AG04449 (cell line): ENCODE results near the gene NPAS2.

Experiments used
- CTCF ChIA-PET: fragments of 350-600 bp; formaldehyde crosslinking; extraction: SDS; loops from one replicate; lab custom pipeline; 2021; ENCODE audit warnings: antibody characterized with exemption; lab: Yijun Ruan, JAX
- POLR2A ChIA-PET: fragments of 400-600, 350-600 bp; formaldehyde crosslinking; extraction: SDS; loops from one replicate; lab custom pipeline; 2020; ENCODE audit warnings: antibody characterized with exemption, inconsistent platforms; lab: Yijun Ruan, JAX
- DNase-seq: peaks from one replicate; pipeline ENCODE4 v3.0.0-alpha.2; 2010; ENCODE audit warnings: low read depth, low spot score
- H3K4me3 ChIP-seq: 2 replicates; pipeline ENCODE4 v1.5.1; 2011; ENCODE audit warnings: low read depth, mild to moderate bottlenecking, control low read depth, low read length
- CTCF ChIP-seq: IDR thresholded peaks from one replicate; pipeline ENCODE4 v1.5.1; 2011; ENCODE audit warnings: mild to moderate bottlenecking, moderate library complexity, low read length, control low read depth, inconsistent platforms; ENCODE audit not compliant: insufficient read depth; ENCODE audit errors: missing control alignments

The NPAS2 gene

GRCh38 chr2:100935372-100935752 lies 115.4 kb downstream of the NPAS2 start:
- no peak for TF ChIP-seq CTCF
- ChIA-PET POLR2A (interaction anchor here (0.8 to 1.1 kb wide), 4 partner anchors 13 to 193 kb away, joined by 3 to 4 read pairs (median 3); no protein-coding TSS in a partner anchor), CTCF (interaction anchor here (0.5 to 1.4 kb wide), 4 partner anchors 10 to 206 kb away, joined by 3 to 4 read pairs (median 4); no protein-coding TSS in a partner anchor)
- peak; percentile 73 for DNase-seq
- no peak overlapping the region for H3K4me3 ChIP-seq

DNA sequence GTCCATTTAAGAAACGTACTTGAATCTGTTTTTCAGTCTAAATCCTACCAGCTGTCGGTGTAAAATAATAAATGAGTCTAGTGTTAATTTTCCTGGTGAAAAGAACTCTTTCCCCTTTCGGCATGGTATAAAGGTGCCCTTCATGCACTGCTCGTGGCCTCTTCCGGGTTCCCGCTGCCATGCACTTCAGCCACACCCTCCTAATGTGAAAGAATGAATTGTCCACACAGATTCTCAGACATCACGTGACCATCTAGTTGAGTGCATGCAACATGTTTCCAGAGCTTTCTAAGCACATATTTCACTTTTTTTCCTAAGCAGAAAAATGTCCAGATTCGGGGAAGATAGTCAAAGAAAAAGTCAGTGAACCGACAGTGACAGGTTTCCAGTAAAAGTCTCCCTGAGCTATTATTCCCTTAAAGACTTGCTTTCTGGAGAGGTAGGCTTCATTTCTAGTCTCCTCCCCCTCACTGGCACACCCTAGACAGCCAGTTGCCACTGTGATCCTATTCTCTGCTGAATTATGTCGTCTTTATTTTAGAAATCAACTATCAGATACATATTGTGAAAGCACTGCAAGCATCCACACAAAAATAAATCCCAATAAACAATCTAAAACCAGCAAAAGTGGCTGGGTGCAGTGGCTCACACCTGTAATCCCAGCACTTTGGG lies 116.3 kb downstream of the NPAS2 start:
- CTCF ChIA-PET = interaction anchor here (1.2 to 1.4 kb wide), 2 partner anchors 11 to 24 kb away, joined by 4 read pairs; no protein-coding TSS in a partner anchor
- no peak for TF ChIP-seq CTCF
- POLR2A ChIA-PET = interaction anchor here (0.6 to 1.1 kb wide), 2 partner anchors 12 to 116 kb away, joined by 3 to 4 read pairs; no protein-coding TSS in a partner anchor
- no peak for DNase-seq
- no peak overlapping the region for H3K4me3 ChIP-seq

DNA sequence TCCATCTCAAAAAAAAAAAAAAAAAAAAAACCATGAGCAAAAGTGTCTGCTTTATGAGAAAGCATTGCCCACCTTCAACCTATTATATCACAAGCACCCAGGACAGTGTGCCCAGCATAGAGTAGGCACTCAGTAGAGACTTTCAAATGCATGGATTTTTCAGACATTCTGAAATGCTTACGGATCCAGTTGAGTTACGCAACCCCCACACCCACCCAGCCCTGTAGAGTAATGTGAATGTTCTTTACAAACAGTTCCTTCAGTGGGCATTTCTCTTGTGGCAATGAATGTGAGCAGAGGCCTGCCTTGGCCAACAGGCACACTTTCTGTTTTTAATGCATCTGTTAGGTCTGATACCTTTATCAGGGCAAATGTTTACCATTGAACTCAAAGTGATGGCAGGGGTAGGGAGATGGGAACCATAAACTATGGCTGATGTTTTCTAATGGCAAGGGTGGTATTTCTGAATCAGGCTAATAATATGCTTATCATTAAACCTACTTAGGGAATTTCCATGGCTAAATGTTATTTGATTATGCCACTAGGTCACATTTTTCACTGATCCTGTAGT lies 117.1 kb downstream of the NPAS2 start:
- ChIA-PET POLR2A (interaction anchor here (0.6 kb wide), 1 partner anchor 115 kb away, joined by 3 read pairs; no protein-coding TSS in a partner anchor), CTCF (no interaction called here)
- no peak for DNase-seq
- no peak overlapping the region for H3K4me3 ChIP-seq
- no peak for TF ChIP-seq CTCF

- TF ChIP-seq CTCF = no peak
- CTCF ChIA-PET = interaction anchor here (1.0 to 1.4 kb wide), 2 partner anchors 10 to 17 kb away, joined by 3 read pairs; no protein-coding TSS in a partner anchor
- POLR2A ChIA-PET = no interaction called here
- H3K4me3 ChIP-seq = no peak overlapping the region
- DNase-seq = no peak
Observed at GRCh38 chr2:100938031-100939026, 118.4 kb downstream of the NPAS2 start.

DNA sequence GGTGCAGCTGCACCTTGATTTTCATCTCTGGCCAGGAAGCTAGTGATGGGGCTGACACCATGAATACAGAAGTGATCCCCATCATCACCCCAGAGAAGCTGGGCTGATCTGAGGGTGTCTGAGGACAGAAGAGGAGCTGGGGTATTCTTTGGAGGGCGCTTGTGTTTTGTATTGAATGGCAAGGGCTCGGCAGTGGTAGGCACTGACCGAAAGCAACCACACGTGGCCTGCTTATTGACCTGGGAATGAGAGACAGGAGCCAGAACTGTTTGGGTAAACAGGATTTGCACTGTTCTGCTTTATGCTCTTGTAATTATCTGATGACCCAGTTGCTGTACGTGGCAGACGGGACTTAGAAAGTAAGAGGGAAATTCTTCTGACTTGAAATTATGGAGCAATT lies 119.5 kb downstream of the NPAS2 start:
- no peak overlapping the region for H3K4me3 ChIP-seq
- DNase-seq = no peak
- POLR2A ChIA-PET = no interaction called here
- TF ChIP-seq CTCF = no peak
- CTCF ChIA-PET = interaction anchor here (1.4 kb wide), 1 partner anchor 9 kb away, joined by 3 read pairs; no protein-coding TSS in a partner anchor
